Large intestine (tissue), 3 donors: ENCODE data around the gene ESRRA. TPM values are rescaled to one million over a fixed set of nuclear protein-coding genes. Genes with fewer than 3 reads are reported as not detected.

ENCODE experiments used
- DNase-seq, 2 donors: peaks; one replicate each; pipeline versions ENCODE4 v3.0.0 to v3.0.0-alpha.2; 2013
- H3K27ac ChIP-seq: one replicate; pipeline ENCODE4 v1.5.1; 2013; ENCODE audit warnings: low read length
- H3K27me3 ChIP-seq: 2 replicates; pipeline ENCODE4 v1.6.1; 2013; ENCODE audit warnings: low read length; ENCODE audit not compliant: control insufficient read depth, insufficient read depth
- H3K36me3 ChIP-seq: 2 replicates; pipeline ENCODE4 v1.6.1; 2013; ENCODE audit warnings: low read length; ENCODE audit not compliant: control insufficient read depth, insufficient read depth
- H3K4me1 ChIP-seq: one replicate; pipeline ENCODE4 v1.6.1; 2013; ENCODE audit warnings: low read length; ENCODE audit not compliant: control insufficient read depth, insufficient read depth
- H3K4me3 ChIP-seq: one replicate; pipeline ENCODE4 v1.5.1; 2013; ENCODE audit warnings: low read length
- H3K9me3 ChIP-seq: one replicate; pipeline ENCODE4 v1.6.1; 2013; ENCODE audit warnings: mild to moderate bottlenecking, low read depth, low read length, moderate library complexity; ENCODE audit not compliant: control insufficient read depth
- WGBS: methylation state at CpG from one replicate; pipeline ENCODE4 v1.1.5; 2013; ENCODE audit warnings: low lambda C conversion rate; ENCODE audit not compliant: insufficient coverage; 5-methylcytosine and 5-hydroxymethylcytosine counted together
- polyA plus RNA-seq: library from polyadenylated mRNA; unstranded; fragments of 120-200 nt; gene quantifications from one replicate; pipeline ENCODE4 v1.2.1, GENCODE V29; 2013

ESRRA gene
- polyA plus RNA-seq, 1 donor: 83.2 TPM

- Histone ChIP-seq H3K9me3 (no peaks in the 10 kb centered on the region), H3K4me3 (no peak overlapping the region), H3K4me1 (peaks cover 13% of the 10 kb centered on the region), H3K27me3 (no peaks in the 10 kb centered on the region), H3K36me3 (peaks cover 94% of the 10 kb centered on the region), H3K27ac (no peak overlapping the region)
- no peak for DNase-seq
- WGBS: 80% methylated on average over 2 of the region's 29 CpGs
Observed at GRCh38 chr11:64263021-64263946, 42.0 kb upstream of the ESRRA start.

- no peak for DNase-seq
- Histone ChIP-seq H3K9me3 (no peaks in the 10 kb centered on the region), H3K4me1 (peaks cover 19% of the 10 kb centered on the region), H3K27ac (no peak overlapping the region), H3K4me3 (no peak overlapping the region), H3K27me3 (no peaks in the 10 kb centered on the region), H3K36me3 (peaks cover 90% of the 10 kb centered on the region)
- no CpG with 5 or more reads among the region's 8 CpGs for WGBS
Observed at GRCh38 chr11:64263947-64264317, 41.4 kb upstream of the ESRRA start.

- Histone ChIP-seq H3K27me3 (no peaks in the 10 kb centered on the region), H3K9me3 (no peaks in the 10 kb centered on the region), H3K4me1 (peaks cover 20% of the 10 kb centered on the region), H3K4me3 (no peak overlapping the region), H3K27ac (no peak overlapping the region), H3K36me3 (peaks cover 85% of the 10 kb centered on the region)
- no peak for DNase-seq
- WGBS: no CpG with 5 or more reads among the region's 10 CpGs
Observed at GRCh38 chr11:64264371-64264852, 40.9 kb upstream of the ESRRA start.

- no peak overlapping the region for H3K27ac ChIP-seq
- H3K4me3 ChIP-seq: no peak overlapping the region
- H3K27me3 ChIP-seq: no peaks in the 10 kb centered on the region
- H3K36me3 ChIP-seq: peaks cover 74% of the 10 kb centered on the region
- no CpG with 5 or more reads among the region's 35 CpGs for WGBS
- no peaks in the 10 kb centered on the region for H3K9me3 ChIP-seq
- no peak for DNase-seq
- peaks cover 17% of the 10 kb centered on the region for H3K4me1 ChIP-seq
Observed at GRCh38 chr11:64265176-64266160, 39.9 kb upstream of the ESRRA start.

GRCh38 chr11:64266339-64266738, 39.0 kb upstream of the ESRRA start:
- Histone ChIP-seq H3K4me3 (no peak overlapping the region), H3K27ac (no peak overlapping the region), H3K4me1 (peaks cover 17% of the 10 kb centered on the region), H3K36me3 (peaks cover 68% of the 10 kb centered on the region), H3K9me3 (no peaks in the 10 kb centered on the region), H3K27me3 (no peaks in the 10 kb centered on the region)
- 92% methylated on average over 7 of the region's 15 CpGs for WGBS
- DNase-seq: no peak

- Histone ChIP-seq H3K27ac (no peak overlapping the region), H3K9me3 (no peaks in the 10 kb centered on the region), H3K27me3 (no peaks in the 10 kb centered on the region), H3K4me3 (no peak overlapping the region), H3K4me1 (peaks cover 25% of the 10 kb centered on the region), H3K36me3 (peaks cover 57% of the 10 kb centered on the region)
- WGBS: 20% methylated on average over 1 of the region's 27 CpGs
- DNase-seq: no peak
Observed at GRCh38 chr11:64267207-64267945, 37.9 kb upstream of the ESRRA start.

GRCh38 chr11:64268025-64268892, 37.1 kb upstream of the ESRRA start:
- Histone ChIP-seq H3K4me3 (peak overlapping the region; percentile 78), H3K27ac (peak overlapping the region; percentile 93), H3K36me3 (peaks cover 48% of the 10 kb centered on the region), H3K4me1 (peaks cover 31% of the 10 kb centered on the region), H3K27me3 (no peaks in the 10 kb centered on the region), H3K9me3 (no peaks in the 10 kb centered on the region)
- WGBS: 80% methylated on average over 1 of the region's 23 CpGs
- DNase-seq: peak in 1 of 2 donors; percentile 50

- no peaks in the 10 kb centered on the region for H3K9me3 ChIP-seq
- no peaks in the 10 kb centered on the region for H3K27me3 ChIP-seq
- DNase-seq: peak; percentile 36 to 69
- peak overlapping the region; percentile 78 for H3K4me3 ChIP-seq
- peaks cover 38% of the 10 kb centered on the region for H3K4me1 ChIP-seq
- WGBS: no CpG with 5 or more reads among the region's 34 CpGs
- peaks cover 41% of the 10 kb centered on the region for H3K36me3 ChIP-seq
- H3K27ac ChIP-seq: peak overlapping the region; percentile 93
Observed at GRCh38 chr11:64268893-64269539, 36.3 kb upstream of the ESRRA start.
